ENCODE measurements around the gene TOMM34.

TOMM34 gene

DNA sequence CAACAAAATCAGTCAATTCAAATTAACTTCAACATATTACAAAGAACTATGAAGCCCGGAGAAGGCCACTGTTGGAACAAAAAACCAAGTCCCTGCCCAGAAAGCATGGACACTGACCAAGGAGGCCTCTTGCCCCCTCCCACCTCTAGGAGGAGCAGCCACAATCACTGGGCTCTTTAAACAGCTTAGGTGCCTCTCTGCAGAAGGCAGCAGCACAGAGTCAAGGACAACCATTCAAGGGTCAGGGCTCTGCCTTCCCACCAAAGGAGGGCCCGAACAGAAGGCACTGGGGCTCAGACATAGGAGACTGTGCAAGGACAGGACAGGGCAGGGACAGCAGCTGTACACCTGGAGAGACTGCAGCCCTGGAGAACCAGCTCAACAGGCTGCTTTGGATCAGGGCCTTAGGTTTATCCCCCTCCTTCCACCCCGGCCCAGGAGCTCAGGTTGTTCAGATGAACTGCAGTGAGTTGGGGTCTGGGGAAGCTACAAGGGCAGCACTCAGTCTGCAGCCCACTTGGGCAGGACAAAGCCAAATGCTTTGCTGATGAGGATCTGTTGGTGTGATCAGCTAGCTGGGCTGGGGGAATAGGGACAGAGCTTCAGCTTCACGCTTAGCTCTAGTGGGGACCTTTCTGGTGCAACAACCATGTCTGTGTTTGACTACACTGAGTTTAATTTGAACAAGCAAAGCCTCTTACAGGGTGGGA, 17.8 kb downstream of the TOMM34 start:
- intact Hi-C loops (cut with DNase I), result no loop called here

DNA sequence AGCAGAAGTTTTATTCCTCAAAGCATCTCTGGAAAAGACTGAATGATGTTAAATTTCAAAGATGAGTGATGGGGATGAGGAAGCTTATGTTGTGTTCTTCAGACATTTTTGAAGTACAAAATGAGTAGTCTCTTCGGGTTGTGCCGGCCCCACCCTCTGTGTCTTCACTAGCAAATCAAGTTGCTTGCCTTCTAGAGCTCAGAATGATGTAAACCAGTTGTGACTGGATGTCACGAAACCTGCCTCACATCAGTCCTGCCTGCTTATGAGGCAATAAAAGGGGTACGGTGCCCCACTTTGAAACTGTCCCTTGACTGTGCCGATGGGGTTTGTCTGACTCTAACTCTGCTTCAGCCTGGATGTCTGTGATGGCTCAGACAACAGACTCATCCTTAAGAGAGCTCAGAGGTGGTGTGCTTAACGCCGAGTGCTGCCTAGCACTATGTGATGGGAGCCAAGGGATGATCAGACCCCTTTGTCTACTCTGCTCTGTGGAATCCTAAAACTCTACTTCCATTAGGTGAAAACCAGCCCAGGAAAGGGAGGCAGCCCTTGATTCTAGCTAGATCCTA, 19.0 kb downstream of the TOMM34 start:
- DNase-seq, result peak in 1 of 42 donors; percentile 36
- intact Hi-C loops (cut with DNase I), result no loop called here

More for the DNA sequence above, 17.8 kb downstream of the TOMM34 start:
- DNase-seq, result no peak

DNA sequence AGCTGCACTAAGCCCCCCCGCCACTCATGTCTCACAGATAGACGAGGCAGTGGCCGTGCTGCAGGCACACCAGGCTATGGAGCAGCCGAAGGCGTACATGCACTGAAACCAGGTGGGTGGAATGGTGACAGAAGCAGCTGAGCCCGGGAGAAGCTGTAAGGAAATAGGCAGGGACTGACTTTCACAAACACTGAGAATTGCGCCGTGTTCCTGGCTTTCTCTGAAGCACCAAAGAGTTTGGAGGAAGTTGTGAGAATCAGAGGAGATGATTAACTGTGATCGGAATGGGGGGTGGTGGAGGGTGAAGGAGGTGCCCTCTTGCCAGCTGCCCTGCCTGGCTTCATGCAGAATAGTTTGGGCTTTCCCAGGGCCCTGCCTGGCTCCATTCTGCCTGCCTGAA, 21.6 kb downstream of the TOMM34 start:
- peak in 38 of 42 donors; percentile 7 to 79 (median 45) for DNase-seq
- intact Hi-C loops (cut with DNase I), result no loop called here

GRCh38 chr20:44936510-44936909, 23.7 kb downstream of the TOMM34 start:
- DNase-seq, result no peak
- intact Hi-C loops (cut with DNase I), result no loop called here

- intact Hi-C loops (cut with DNase I), result no loop called here
- DNase-seq, result no peak
Observed at GRCh38 chr20:44932916-44933315, 27.3 kb downstream of the TOMM34 start.

GRCh38 chr20:44931911-44932310, 28.3 kb downstream of the TOMM34 start:
- DNase-seq, result no peak
- intact Hi-C loops (cut with DNase I), result no loop called here

GRCh38 chr20:44930517-44931168, 29.6 kb downstream of the TOMM34 start:
- DNase-seq, result no peak
- intact Hi-C loops (cut with DNase I), result no loop called here

- DNase-seq, result no peak
- intact Hi-C loops (cut with DNase I), result no loop called here
Observed at GRCh38 chr20:44928595-44928994, 31.6 kb downstream of the TOMM34 start.

DNA sequence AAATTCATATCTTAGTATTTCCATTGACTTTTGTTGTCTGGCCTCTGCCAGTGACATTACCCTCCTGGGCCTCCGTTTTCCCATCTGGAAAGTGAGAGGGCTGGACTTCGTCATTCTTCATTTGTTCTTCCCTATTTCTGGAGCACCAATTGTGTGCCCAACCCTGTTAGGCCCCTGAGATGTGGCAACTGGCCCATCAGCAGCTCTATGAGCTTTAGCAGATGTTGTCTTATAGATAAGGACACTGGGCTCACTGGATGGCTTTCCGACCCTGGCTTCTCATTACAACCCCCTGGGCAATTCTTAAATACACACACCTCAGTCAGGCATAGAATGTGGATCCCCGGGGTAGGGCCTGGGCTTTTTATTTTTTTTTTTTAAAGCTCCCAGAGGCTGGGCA, 35.7 kb downstream of the TOMM34 start:
- intact Hi-C loops (cut with DNase I), result no loop called here
- no peak for DNase-seq

DNA sequence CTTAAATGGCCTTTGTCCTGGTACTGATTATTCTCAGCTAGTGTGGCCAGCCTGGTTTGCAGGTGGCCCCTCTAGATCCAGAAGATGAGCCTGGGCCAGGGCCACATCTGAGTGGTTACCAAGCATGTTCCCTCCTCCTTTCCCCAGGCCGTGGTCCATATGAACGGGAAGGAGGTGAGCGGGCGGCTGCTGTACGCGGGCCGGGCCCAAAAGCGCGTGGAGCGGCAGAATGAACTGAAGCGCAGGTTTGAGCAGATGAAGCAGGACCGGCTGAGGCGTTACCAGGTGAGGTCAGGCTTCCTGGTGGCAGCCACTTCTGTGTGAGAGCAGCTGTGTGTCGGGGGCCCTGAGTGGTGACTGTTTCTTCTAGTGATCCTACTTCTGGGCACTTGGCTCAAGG, 38.8 kb downstream of the TOMM34 start:
- no peak for DNase-seq
- intact Hi-C loops (cut with DNase I), result no loop called here

- intact Hi-C loops (cut with DNase I), result no loop called here
- no peak for DNase-seq
Observed at GRCh38 chr20:44918761-44919160, 41.4 kb downstream of the TOMM34 start.

DNA sequence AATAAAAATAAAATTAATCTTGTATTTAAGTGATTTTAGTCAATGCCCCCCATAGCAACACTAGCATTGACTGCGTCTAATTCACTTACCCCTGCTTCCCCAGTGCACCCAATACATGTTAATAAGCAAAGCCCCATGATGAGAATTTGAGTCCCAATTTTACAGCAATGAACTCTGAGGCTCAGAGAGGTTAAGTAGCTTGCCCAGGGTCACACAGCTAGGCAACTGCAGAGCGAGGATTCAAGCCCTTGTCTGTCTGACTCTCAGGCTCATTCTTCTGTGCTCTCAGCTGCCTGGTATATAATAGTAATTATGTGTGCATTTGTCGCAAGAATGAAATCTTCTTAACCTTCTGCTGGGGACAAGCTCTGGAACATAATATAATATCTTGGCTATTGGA, 41.9 kb downstream of the TOMM34 start:
- DNase-seq, result no peak
- intact Hi-C loops (cut with DNase I), result no loop called here

GRCh38 chr20:44917399-44917798, 42.8 kb downstream of the TOMM34 start:
- DNase-seq, result no peak
- intact Hi-C loops (cut with DNase I), result no loop called here

GRCh38 chr20:44916586-44916985, 43.6 kb downstream of the TOMM34 start:
- no peak for DNase-seq
- intact Hi-C loops (cut with DNase I), result no loop called here

DNA sequence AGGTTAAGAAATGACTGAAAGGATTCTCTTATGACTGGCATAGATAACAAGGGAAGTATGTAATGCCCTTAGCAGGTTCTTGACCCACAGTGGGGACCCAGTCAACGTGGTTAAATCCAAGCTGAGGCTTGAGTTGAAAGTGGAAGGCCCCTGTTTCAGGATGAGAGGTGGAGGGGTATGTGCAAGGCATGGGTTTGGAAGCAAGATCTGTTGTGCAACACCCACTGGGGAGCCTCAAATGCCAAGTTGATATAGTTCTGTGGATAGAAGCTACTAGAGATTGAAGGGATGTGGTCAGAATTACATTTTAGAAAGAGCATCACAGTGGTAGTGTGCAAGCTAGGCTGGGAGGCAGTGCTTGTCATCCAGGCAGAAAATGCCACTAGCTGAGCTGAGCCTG, 45.3 kb downstream of the TOMM34 start:
- intact Hi-C loops (cut with DNase I), result no loop called here
- DNase-seq, result no peak

- intact Hi-C loops (cut with DNase I), result no loop called here
Observed at GRCh38 chr20:44912189-44912588, 48.0 kb downstream of the TOMM34 start.

DNA sequence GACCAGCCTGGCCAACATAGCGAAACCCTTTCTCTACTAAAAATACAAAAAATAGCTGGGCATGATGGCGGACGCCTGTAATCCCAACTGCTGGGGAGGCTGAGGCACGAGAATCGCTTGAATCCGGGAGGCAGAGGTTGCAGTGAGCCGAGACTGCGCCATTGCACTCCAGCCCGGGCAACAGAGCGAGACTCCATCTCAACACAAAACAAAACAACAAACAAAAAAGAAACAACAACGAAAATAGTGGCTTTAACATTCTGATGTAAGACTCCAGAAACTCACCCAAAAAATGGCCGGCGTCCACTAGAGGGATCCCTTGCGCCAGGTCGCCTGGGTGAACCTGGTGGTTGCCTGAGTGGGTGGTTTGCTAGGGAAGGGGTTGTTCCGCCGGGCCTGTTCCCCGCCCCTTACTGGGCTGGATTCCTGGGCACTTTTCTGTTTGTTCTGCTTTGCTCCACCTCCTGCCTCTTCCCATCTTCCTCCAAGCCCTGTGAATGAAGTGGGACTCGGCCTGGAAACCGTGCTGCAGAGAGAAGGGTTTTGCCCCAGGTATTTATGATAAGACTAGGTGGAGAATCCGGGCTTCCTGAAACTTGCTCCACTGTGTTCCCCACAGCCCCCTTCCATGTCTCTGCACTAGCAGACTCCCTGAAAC, 48.8 kb downstream of the TOMM34 start:
- intact Hi-C loops (cut with DNase I), result no loop called here
- DNase-seq, result peak in 19 of 42 donors; percentile 13 to 63 (median 34)

More at GRCh38 chr20:44912189-44912588, 48.0 kb downstream of the TOMM34 start:
- DNase-seq, result no peak

- intact Hi-C loops (cut with DNase I), result no loop called here
- DNase-seq, result no peak
Observed at GRCh38 chr20:44910690-44911262, 49.4 kb downstream of the TOMM34 start.

GRCh38 chr20:44909872-44910689, 50.1 kb downstream of the TOMM34 start, which contains the start of gene PABPC1L:
PABPC1L (plus strand) TSS chr20:44910060; CDS start chr20:44910144, 84 bp downstream.
- DNase-seq, result peak in 40 of 42 donors; percentile 40 to 80 (median 64)
- intact Hi-C loops (cut with DNase I), result no loop called here

All from head of caudate nucleus (tissue), 42 donors.